GM21786 (cell line): ENCODE results near the gene RBM17.
"Not testable (repeated sequence)": the region's sequence is repeated elsewhere in the genome, so short reads cannot be mapped to it uniquely, and the experiment has no call there.

Source experiments
- ATAC-seq: cut with Tn5 transposase; IDR thresholded peaks from one replicate; pipeline ENCODE4 v1.9.1; 2021; ENCODE audit not compliant: unreplicated experiment

The RBM17 gene

DNA sequence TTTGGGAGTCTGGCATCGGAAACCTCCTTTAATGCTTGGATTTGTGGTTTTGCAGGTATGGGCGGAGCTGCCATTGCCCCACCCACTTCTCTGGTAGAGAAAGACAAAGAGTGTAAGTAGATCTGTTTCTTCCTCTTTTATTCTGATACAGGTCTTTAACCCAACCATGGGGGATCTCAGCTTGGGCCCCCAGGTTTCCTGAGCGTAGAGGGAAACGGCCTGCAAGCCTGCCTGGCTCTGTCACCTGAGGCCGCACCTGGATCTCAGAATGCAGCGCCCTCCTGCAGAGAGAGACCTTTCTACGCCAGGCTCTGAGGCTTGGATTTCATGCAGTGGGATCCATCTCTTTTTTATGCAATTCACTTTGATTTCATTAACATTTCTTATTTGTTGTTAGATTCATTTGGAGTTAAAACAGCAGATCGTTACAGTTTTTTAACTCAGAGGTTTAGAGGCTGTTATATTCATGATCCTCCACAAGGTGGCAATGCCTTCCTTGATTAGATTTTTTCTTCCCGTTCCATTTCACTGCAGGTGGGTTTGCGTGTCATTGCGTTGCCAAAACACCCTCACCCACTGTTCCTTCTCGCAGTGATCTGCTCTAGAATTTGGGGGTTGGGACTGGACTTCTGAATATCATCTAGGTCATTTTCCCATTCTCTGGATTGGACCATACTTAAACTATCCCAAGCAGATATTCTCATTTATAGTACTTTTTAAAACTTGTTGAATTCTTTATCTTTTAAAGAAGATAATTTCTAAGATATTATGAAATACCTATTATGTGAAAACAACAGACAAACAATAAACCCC, 20.0 kb downstream of the RBM17 start:
- ATAC-seq: no peak

DNA sequence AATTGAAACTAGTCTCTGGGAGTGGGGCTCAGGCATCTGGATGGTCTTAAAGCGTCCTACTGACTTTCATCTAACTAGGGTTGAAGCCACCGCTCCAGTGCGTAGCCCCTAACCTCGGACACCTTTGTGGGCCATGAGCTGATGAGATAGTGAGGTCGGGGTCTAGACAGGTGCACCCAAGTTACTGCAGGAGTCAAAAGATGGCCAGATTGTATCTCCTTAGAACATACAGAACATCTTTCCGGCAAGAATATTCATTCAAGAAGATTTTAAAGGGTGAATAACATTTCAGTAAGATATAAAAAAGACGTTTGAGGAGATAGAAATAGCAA, 20.6 kb downstream of the RBM17 start:
- ATAC-seq: no peak

DNA sequence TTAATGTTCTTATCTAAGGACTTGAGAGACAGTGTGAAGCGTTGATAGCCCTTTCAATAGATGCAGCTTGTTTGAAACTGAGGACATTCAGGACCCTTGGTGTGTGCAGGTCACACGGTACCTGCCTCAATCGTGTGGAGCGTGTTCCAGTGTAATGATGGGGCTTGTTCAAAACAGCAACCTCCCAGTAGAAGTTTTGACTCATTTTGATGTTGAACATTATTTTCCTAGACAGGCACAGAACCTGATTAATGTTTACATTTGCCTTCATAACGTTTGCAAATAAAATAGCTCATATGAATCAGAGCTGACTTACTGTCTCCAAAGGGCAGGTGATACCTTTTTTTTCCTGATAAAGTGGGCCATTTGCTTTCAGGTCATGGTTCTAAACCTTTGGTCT, 21.3 kb downstream of the RBM17 start:
- no peak for ATAC-seq

DNA sequence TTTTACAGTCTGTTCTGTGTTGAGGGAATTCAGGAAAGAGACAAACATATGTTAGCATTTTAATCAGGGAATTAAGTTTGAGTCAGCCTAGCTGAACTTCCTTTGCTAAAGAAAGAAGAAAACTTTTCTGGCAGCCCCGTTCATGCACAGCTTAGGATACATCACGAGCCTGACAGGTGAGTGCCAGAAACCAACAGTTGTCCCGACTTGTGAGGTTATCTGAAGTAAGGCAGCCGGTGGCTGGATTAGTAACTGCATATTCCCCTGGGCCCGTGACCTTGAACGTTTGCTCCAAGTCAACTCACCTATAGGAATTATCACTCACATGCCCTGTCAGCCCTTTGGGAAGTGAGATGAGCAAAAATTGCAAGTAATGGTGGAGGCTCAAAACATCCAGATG, 24.1 kb downstream of the RBM17 start:
- no peak for ATAC-seq

DNA sequence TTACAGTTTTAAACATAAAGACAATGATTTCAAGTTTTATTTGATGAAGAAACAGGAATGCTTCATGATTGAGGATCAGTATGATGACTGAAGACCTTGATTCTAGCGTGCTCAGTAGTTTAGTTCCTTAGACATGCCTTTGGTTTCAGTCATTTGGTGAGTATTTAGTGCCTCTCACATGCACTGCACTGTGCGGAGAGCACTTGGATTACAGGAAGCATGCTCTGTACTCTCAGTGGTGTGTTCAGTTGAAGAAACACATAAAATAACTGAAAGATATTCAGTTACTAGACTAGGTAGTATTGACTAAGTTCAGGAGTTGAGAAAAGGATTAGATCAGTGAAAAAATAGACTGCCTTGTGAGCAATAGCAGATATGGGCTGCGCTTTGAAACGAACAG, 25.5 kb downstream of the RBM17 start:
- ATAC-seq: no peak

DNA sequence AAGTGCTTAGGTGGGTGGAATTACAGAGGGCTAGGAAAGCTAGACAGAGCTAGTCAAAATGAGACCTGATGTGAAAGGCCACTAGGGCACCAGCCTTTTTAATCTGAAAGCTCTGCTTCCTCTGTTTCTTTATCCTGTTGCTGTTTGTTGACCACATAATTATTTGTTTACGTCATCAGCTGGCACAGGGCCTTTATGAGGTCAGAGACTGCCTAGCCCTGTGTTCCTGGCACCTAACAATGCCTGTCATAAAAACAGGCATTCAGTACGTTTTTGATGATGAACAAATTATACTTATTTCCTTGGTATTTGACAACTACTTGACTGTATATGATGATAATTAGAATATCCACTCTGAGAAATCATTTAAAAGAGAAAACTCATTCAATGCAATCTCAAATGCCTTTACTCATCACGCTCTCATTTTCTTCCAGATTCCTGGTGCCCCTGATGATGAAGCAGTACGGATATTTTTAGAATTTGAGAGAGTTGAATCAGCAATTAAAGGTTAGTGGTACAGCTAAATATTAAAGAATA, 26.0 kb downstream of the RBM17 start:
- ATAC-seq: no peak

DNA sequence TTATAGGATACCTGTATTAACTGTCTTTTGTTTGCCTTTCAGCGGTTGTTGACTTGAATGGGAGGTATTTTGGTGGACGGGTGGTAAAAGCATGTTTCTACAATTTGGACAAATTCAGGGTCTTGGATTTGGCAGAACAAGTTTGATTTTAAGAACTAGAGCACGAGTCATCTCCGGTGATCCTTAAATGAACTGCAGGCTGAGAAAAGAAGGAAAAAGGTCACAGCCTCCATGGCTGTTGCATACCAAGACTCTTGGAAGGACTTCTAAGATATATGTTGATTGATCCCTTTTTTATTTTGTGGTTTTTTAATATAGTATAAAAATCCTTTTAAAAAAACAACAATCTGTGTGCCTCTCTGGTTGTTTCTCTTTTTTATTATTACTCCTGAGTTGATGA, 26.6 kb downstream of the RBM17 start:
- ATAC-seq: no peak

DNA sequence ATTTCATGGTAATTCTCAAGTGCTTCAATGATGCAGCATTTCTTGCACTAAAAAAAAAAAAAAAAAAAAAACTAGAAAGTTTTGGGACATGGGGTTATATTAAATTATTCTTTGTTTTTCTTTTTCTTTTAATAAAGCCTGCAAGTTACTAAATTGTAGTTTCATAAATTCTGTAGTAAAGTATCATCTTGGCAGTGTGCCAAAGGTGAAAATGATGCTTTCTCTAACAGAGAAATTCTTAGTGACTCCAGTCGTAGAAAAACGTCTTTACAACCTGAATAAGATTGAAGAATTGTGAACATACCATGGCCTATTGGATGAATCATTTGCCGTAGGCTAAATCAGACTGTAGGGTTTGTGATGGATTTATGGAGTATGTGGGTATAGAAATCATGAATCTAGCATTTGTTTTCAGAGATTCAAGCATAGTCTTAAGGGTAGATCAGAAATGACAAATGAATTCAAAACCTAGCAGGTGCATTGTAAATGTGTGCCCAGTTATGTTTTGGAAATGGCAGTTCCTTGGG, 27.1 kb downstream of the RBM17 start:
- ATAC-seq: no peak

DNA sequence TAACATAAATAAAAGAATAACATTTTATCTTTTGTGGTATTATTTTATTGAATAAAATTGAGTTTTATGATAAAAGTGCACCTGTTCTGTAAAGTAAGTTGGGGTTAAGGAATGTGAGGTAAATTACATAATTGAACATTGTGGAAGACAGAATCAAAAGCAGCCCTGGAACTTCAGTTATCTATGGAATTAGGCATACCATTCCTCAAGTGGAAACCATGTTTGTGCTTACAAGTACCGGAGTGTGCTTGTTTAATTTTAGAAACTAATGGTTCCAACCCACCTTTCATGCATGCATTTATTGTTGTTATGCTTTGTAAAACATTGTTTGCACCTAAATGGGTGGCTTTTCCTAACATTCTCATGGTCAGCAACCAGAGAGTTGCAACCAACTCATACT, 28.0 kb downstream of the RBM17 start:
- ATAC-seq: no peak

DNA sequence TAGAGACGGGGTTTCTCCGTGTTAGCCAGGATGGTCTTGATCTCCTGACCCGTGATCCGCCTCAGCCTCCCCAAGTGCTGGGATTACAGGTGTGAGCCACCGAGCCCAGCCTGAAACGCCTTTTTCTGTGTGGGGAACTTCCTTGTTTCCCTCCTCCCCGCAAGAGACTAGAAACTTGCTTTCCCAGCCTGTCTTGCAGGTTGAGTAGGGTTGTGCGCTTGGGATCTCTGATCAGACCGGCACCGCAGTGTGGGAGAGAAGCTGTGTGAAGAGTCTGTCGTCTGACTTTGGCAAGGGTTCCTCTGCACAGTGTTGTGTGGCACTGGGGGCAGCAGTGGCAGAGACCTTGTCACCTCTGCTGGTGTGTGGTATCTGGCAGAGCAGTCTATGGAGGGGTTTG, 28.9 kb downstream of the RBM17 start:
- ATAC-seq: no peak

DNA sequence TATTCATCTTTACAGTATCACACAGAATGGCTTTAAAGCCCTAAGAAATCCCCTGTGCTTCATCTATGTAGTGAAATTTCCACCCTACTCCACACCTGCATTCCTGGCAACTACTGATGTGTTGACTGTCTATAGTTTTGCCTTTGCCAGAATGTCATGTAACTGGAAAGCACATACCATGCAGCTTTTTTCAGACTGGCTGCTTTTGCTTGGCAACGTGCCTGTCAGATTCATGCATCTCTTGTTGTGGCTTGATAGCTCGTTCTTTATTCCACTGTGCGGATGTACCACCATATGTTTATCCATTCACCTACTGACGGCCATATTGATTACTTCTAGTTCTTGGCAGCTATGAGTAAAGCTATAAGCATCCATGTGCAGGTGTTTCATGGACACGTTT, 30.6 kb downstream of the RBM17 start:
- ATAC-seq: no peak

DNA sequence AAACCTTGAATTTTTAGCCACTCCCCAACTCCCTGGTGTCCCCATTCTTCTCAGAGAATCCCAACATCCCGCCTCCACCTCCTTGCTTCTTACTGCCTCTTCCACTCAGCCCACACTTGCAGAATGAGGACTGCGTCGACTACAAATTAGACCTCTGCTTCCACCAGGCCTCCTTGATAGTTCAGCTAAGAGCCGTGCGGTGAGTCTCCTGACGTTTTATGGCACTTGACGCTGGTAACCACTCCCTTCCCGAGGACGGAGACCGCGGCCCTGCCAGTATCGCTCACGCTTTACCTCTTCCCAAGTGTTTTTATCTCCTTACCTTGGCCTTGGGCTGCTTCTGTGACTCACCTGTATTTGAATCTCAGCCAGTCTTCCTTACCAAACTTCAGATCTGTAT, 31.1 kb downstream of the RBM17 start:
- ATAC-seq: no peak

DNA sequence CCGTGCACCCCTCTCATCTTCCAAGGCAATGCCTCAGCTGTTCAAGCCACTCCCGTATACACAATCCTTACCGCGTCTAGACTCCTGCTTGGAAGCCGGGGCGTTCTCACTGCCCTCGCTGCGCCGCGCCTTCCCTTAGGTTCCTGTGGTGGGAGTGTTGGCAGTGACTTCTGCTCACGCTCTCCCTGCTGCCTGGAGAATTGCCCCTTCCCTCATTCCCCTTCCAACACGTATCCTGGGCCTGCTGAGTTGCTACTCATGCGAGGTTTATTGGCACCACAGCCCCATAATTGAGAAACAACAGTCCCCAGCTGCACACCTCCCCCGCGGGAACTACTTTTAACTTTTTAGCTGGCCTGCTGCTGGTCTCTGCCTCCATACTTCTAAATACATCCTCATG, 31.9 kb downstream of the RBM17 start:
- no peak for ATAC-seq

DNA sequence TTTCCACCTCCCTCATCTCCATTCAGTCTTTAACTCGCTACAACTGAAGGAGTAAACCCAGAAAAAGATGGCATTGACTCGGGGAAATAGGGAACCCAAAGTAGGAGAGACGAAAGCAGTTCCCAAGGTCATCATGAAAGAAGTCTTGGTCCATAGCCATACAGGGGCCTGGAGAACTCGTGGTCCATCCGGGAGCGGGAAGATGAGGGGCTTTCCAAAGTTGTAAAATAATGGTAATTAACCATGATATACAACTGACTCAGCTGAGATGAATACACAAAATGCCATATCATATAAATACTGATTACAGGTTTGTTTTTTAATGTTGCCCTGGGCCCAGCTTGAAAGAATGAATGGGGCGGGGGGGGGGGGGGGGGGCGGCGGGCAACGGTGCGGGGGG, 32.3 kb downstream of the RBM17 start:
- no peak for ATAC-seq

DNA sequence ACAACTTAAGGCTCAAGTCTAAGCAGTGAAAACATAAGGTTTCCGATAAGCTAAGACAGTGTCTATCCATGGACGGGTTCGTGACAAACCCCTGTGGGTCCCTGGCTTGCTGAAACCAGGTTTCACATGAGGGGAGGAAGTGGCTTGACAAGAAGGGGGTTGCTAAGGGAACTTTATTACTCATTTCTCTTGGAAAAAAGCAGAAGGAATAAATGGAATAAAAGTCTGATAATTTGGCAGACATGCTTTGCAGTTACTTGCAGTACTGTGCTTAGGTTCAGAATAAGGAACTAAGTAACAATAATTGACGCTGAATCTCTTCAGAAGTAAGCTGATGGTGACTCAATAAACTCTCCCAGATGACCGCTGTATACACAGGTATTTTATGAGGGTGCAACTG, 34.7 kb downstream of the RBM17 start:
- ATAC-seq: no peak

DNA sequence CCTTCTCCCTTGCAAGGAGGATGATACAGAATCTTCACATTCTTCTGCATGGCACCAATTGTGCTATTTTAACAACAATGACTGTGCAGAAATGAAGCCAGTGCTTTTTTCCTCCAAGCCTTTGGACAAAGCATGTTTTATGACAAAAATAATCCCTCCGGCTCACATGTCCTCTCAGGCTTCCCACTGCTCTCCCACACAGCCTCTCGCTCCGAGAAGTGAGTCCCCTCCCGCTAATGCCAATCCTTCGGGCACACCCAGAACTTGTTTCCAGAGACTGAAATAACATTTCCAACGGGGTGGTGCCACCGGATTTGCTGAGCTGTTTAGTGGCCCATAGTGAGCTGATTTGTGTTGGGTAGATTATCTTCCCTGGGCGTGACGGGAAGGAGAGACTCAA, 35.8 kb downstream of the RBM17 start:
- no peak for ATAC-seq

DNA sequence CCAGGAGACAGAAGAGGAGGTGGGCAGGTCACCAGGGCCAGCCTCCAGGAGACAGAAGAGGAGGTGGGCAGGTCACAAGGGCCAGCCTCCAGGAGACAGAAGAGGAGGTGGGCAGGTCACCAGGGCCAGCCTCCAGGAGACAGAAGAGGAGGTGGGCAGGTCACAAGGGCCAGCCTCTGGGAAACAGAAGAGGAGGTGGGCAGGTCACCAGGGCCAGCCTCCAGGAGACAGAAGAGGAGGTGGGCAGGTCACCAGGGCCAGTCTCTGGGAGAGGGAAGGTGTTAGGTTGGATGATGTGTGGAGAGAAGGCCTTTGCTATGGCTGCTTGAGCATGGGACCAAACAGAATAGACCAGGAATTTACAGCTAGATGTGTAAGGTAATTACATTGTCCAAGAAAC, 38.6 kb downstream of the RBM17 start:
- not testable (repeated sequence) for ATAC-seq

DNA sequence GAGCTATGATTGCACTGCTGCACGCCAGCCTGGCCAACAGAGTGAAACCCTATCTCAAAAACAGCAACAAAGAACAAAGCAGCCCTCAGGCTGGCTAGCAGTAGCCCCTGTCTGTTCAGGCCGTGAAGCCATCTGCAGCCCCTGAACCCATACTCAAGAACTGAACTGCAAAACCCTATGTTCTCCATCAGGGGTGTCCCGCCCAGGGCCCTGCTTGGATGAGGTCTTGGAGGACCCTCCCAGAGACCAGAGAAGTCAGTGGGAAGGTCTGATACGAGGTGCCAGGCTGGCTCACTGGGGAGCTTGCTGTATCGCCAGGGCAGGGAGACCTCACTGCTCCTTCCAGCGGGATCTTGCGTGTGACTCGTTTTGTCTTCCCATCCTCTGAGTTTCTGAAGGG, 39.3 kb downstream of the RBM17 start:
- ATAC-seq: no peak

DNA sequence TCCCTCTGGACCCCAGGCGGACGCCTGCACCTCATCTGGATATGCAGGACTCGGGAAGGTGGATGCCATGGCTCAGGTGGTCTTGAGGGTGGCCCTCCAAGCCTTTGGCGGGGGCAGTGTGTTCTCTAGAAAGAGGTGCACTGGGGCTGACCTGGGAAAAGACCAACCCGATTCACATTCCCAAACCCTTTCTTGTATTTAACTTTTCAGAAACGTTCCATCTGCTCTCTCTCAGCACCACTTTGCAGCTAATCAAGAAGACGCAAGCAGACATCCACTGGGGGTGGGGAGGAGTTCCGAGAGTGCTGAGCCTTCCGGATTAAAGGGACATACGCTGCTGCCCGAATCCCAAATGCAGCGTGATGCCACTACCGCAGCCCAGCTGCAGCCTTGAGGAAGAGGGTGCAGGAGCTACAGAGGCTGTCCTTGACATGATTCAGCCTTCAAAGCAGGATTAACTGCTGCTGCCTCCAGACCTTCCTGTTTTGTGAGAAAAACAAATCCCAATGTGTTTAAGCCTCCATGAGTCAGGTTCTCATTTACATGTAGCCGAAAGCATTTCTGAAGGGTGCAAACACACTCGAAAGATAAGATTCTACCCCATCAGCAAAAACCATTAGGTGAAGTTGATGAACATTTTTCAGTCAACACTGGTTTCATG, 39.9 kb downstream of the RBM17 start:
- ATAC-seq: no peak

DNA sequence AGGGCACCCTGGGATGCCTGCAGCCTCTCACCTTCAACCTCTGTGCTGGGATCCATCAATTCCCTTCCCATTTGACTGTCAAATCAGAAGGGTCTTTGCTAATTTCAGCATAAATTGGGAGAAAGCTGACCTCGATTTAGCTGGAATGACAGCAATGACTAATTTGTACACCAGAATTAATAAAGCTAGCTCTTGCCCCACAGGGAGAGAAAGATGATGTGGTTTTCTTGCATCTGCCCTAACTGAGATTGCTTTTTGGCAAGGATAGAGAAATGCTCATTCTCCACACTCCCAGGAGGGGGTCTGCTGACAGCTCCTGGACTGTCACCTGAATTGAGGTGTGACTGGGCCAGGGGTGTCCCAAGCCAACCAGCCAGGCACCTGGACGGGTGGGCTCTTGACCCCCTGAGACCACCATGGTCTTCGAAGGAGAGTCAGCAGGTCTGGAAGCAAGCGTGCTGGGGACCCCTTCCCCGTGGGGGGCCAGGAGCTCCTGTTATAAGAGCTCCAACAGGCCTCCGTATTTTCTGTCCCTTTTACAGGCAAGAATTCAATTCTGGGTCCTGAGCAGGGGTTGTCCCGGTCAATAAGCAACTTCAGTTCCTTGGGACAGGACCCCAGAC, 42.1 kb downstream of the RBM17 start:
- no peak for ATAC-seq

DNA sequence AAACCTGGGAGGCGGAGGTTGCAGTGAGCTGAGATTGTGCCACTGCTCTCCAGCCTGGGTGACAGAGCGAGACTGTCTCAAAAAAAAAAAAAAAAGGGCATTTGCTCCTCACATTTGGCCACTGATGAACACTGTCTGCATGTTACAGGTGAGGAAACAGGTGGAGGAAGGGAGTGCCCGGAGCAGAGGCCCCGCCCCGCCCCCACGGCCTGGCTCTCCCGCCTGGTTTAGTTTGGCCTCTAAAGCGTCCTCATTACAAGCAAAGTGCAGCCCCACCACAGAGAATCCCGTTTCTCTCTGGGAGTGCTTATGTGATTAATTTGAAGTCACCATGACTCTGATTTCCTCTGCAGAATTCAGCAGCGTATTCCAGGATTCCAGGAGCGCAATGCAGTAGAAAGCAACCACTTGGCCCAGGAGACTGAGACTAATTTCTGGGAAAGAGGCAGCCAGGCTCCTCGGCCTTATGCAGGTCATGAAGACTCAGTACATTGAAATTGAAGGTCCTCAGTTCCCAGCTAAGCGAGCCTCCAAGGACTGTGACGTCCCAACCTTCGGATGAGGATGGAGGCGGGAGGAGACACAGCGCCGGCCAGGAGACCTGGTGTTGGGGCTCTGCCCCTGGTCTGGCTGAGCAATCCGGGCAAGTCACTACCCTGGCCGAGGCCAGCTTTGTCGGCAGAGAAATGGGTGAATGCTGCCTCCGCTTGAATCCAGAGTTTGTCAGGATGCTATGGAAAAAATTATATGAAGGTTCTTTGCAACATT, 44.7 kb downstream of the RBM17 start:
- ATAC-seq: no peak
